Measurements from ENCODE around the gene ZNF575. TPM values are rescaled to one million over a fixed set of nuclear protein-coding genes. Genes with fewer than 3 reads are reported as not detected.

ZNF575 gene
- total RNA-seq, 1 donor from 2014 or later = not detected

GRCh38 chr19:43581467-43581866 lies 48.5 kb downstream of the ZNF575 start:
- Histone ChIP-seq H3K4me3 (ENCODE audit: low read depth, low read length) (no peak overlapping the region), H3K27me3 (ENCODE audit: control insufficient read depth, insufficient read depth, low read length) (no peaks in the 10 kb centered on the region), H3K36me3 (ENCODE audit: control insufficient read depth, insufficient read depth, low read length) (no peaks in the 10 kb centered on the region)
- FAIRE-seq (no peak), DNase-seq (ENCODE audit: low read depth) (no peak)
- TF ChIP-seq CTCF (IDR thresholded peaks at IDR 0.05; ENCODE audit: insufficient read depth, low read length, severe bottlenecking) = no peak

- Histone ChIP-seq H3K36me3 (ENCODE audit: control insufficient read depth, insufficient read depth, low read length) (no peaks in the 10 kb centered on the region), H3K4me3 (ENCODE audit: low read depth, low read length) (no peak overlapping the region), H3K27me3 (ENCODE audit: control insufficient read depth, insufficient read depth, low read length) (no peaks in the 10 kb centered on the region)
- no peak for TF ChIP-seq CTCF (IDR thresholded peaks at IDR 0.05; ENCODE audit: insufficient read depth, low read length, severe bottlenecking)
- FAIRE-seq (no peak), DNase-seq (ENCODE audit: low read depth) (no peak)
These were observed 49.5 kb downstream of the ZNF575 start for GRCh38 chr19:43582495-43582894.

GRCh38 chr19:43584484-43584883 lies 51.5 kb downstream of the ZNF575 start:
- FAIRE-seq (no peak), DNase-seq (ENCODE audit: low read depth) (no peak)
- Histone ChIP-seq H3K27me3 (ENCODE audit: control insufficient read depth, insufficient read depth, low read length) (no peaks in the 10 kb centered on the region), H3K36me3 (ENCODE audit: control insufficient read depth, insufficient read depth, low read length) (no peaks in the 10 kb centered on the region), H3K4me3 (ENCODE audit: low read depth, low read length) (no peak overlapping the region)
- TF ChIP-seq CTCF (IDR thresholded peaks at IDR 0.05; ENCODE audit: insufficient read depth, low read length, severe bottlenecking) = no peak

Other genes with a start within 250 kb of the ZNF575 start
- 0.26 and 6.3 TPM in 2 replicates for gene CD177, start 179.5 kb upstream of the ZNF575 start, total RNA-seq
- gene TEX101, start 118.3 kb upstream of the ZNF575 start, total RNA-seq = 0.26 TPM in 1 of 2 replicates, not detected in the other
- gene LYPD3, start 67.6 kb upstream of the ZNF575 start, total RNA-seq = 6.6 and 87.9 TPM in 2 replicates
- gene PHLDB3, start 28.4 kb upstream of the ZNF575 start, total RNA-seq = 7.9 and 32.3 TPM in 2 replicates
- gene ETHE1, start 6.0 kb upstream of the ZNF575 start, total RNA-seq = 179 and 183 TPM in 2 replicates
- 8.3 and 10.5 TPM in 2 replicates for gene XRCC1, start 42.3 kb downstream of the ZNF575 start, total RNA-seq
- gene PINLYP, start 42.6 kb downstream of the ZNF575 start, total RNA-seq = 0.53 and 0.64 TPM in 2 replicates
- 15.9 and 19.5 TPM in 2 replicates for gene IRGQ, start 62.9 kb downstream of the ZNF575 start, total RNA-seq
- gene ZNF576, start 63.4 kb downstream of the ZNF575 start, total RNA-seq = 9.5 and 10.5 TPM in 2 replicates
- not detected in 2 replicates for gene SRRM5, start 78.9 kb downstream of the ZNF575 start, total RNA-seq
- 14.5 and 19.3 TPM in 2 replicates for gene ZNF428, start 86.4 kb downstream of the ZNF575 start, total RNA-seq
- gene CADM4, start 106.7 kb downstream of the ZNF575 start, total RNA-seq = 13.4 and 19.1 TPM in 2 replicates
- gene PLAUR, start 137.0 kb downstream of the ZNF575 start, total RNA-seq = 16.6 and 27.1 TPM in 2 replicates
- gene IRGC, start 182.9 kb downstream of the ZNF575 start, total RNA-seq = not detected in 2 replicates
- 4.0 and 4.7 TPM in 2 replicates for gene SMG9, start 221.8 kb downstream of the ZNF575 start, total RNA-seq
- gene KCNN4, start 247.8 kb downstream of the ZNF575 start, total RNA-seq = 0.26 and 9.7 TPM in 2 replicates